K562 (cell line): ENCODE results near the gene SMIM10L2A. TPM values are rescaled to one million over a fixed set of nuclear protein-coding genes. Genes with fewer than 3 reads are reported as not detected.

Experiments
- ATAC-seq: fragments of 200-7000 bp; cut with Tn5 transposase; 3 replicates; pipeline ENCODE4 v1.9.1; 2020; ENCODE audit warnings: moderate library complexity
- BruUV-seq: library from RNA; stranded (reverse); fragments of 400-500 nt; replicated peaks from 2 replicates; lab custom pipeline; 2021; lab: Mats Ljungman, UMichigan
- CTCF ChIA-PET: fragments of 300-600 bp; formaldehyde crosslinking; extraction: SDS; loops from one replicate; lab custom pipeline; 2021; ENCODE audit warnings: low intra/inter-chr PET ratio; lab: Yijun Ruan, JAX
- POLR2A ChIA-PET: fragments of 300-600, 350-650 bp; sonication (Branson Sonifier 250); formaldehyde crosslinking; extraction: SDS; loops from one replicate; lab custom pipeline; 2021; ENCODE audit warnings: antibody characterized with exemption, inconsistent platforms; lab: Yijun Ruan, JAX
- DNase-seq, 4 experiments: peaks; one replicate each; pipeline versions ENCODE4 v3.0.0 to v3.0.0-alpha.2; 2011 to 2018; ENCODE audit warnings: low spot score in 3 of 4, mixed read lengths in 3 of 4; ENCODE audit errors: extremely low read depth in 1 of 4
- FAIRE-seq: peaks from 2 replicates; lab custom pipeline; 2011; peaks lifted over from hg19 to GRCh38; lab: Jason Lieb, UNC
- H2AFZ ChIP-seq: 2 replicates; pipeline ENCODE4 v1.6.0; 2011; ENCODE audit warnings: low read depth, low read length, control low read depth, inconsistent platforms
- H3K27ac ChIP-seq: fragments of 200-600 bp; 3 replicates; pipeline ENCODE4 v1.8.0; 2011; ENCODE audit warnings: low read depth, mild to moderate bottlenecking, control low read depth, inconsistent platforms, low read length, moderate library complexity, mixed read lengths; ENCODE audit errors: extremely low read depth
- H3K27me3 ChIP-seq, 2 experiments: fragments of 300-600 bp in 1 of 2; 2 replicates in 1 of 2; 3 replicates in 1 of 2; pipeline versions ENCODE4 v1.6.0 to v1.8.0; 2011; ENCODE audit warnings: inconsistent platforms in 2 of 2, low read length in 2 of 2, mild to moderate bottlenecking in 1 of 2, mixed read lengths in 1 of 2, moderate library complexity in 1 of 2; ENCODE audit not compliant: control insufficient read depth in 2 of 2, insufficient read depth in 2 of 2
- H3K36me3 ChIP-seq: fragments of 300-600 bp; 3 replicates; pipeline ENCODE4 v1.8.0; 2011; ENCODE audit warnings: mild to moderate bottlenecking, low read length, inconsistent platforms; ENCODE audit not compliant: control insufficient read depth, insufficient read depth
- H3K4me1 ChIP-seq, 2 experiments: fragments of 200-600 bp in 1 of 2; replicated peaks in 1 of 2; 2 replicates in 1 of 2; 3 replicates in 1 of 2; pipeline versions ENCODE4 v1.5.1 to v1.8.0; 2011; ENCODE audit warnings: inconsistent platforms in 2 of 2, low read length in 2 of 2, mild to moderate bottlenecking in 1 of 2, mixed read lengths in 1 of 2, moderate library complexity in 1 of 2; ENCODE audit not compliant: control insufficient read depth in 2 of 2, insufficient read depth in 2 of 2
- H3K4me2 ChIP-seq: 2 replicates; pipeline ENCODE4 v1.6.1; 2011; ENCODE audit warnings: low read length, control low read depth, inconsistent platforms, mixed read lengths; ENCODE audit not compliant: insufficient read depth
- H3K4me3 ChIP-seq: fragments of 200-600 bp; sonication (generic), shearing (Covaris generic); 2 replicates; pipeline ENCODE4 v1.5.1; 2016; ENCODE audit warnings: control low read depth, inconsistent platforms
- H3K79me2 ChIP-seq: fragments of 200-600 bp; 3 replicates; pipeline ENCODE4 v1.8.0; 2011; ENCODE audit warnings: low read length, inconsistent platforms; ENCODE audit not compliant: control insufficient read depth, insufficient read depth
- H3K9ac ChIP-seq, 2 experiments: 2 replicates each; pipeline versions ENCODE4 v1.6.0 to v1.6.1; 2011; ENCODE audit warnings: low read depth in 2 of 2, low read length in 2 of 2, control low read depth in 1 of 2, inconsistent platforms in 1 of 2, mild to moderate bottlenecking in 1 of 2, mixed read lengths in 1 of 2; ENCODE audit not compliant: insufficient read depth in 1 of 2
- H3K9me1 ChIP-seq: one replicate; pipeline ENCODE4 v1.6.0; 2011; ENCODE audit warnings: inconsistent platforms, mild to moderate bottlenecking, low read length, moderate library complexity; ENCODE audit not compliant: control insufficient read depth, insufficient read depth
- H3K9me3 ChIP-seq: replicated peaks from 2 replicates; pipeline ENCODE4 v1.5.1; 2011; ENCODE audit warnings: low read depth, low read length, inconsistent platforms; ENCODE audit not compliant: control insufficient read depth, insufficient read depth
- H4K20me1 ChIP-seq: replicated peaks from 2 replicates; pipeline ENCODE4 v1.6.1; 2011; ENCODE audit warnings: low read length, inconsistent platforms, mixed read lengths; ENCODE audit not compliant: control insufficient read depth, insufficient read depth
- C11orf30 ChIP-seq: fragments of 450-650 bp; IDR thresholded peaks from 2 replicates; pipeline ENCODE4 v1.6.1; 2016; ENCODE audit warnings: low read depth, mild to moderate bottlenecking
- MAFG ChIP-seq: fragments of 450-650 bp; conservative IDR thresholded peaks from 2 replicates; pipeline ENCODE4 v1.6.1; 2016; ENCODE audit warnings: missing genetic modification characterization, missing compliant biosample characterization
- MCM7 ChIP-seq, 2 experiments: fragments of 450-650 bp; IDR thresholded peaks; 2 replicates each; pipeline ENCODE4 v1.6.1; 2016 to 2018
- MYC ChIP-seq, 2 experiments: fragments of 250-450 bp in 1 of 2; sonication (Bioruptor Pico) in 1 of 2; IDR thresholded peaks; 2 replicates each; pipeline versions ENCODE4 v1.5.1 to v1.6.1; 2012 to 2021; ENCODE audit warnings: low read depth in 2 of 2, borderline replicate concordance in 1 of 2, improper control_type of control experiment in 1 of 2, low read length in 1 of 2, mild to moderate bottlenecking in 1 of 2, moderate library complexity in 1 of 2
- NFE2 ChIP-seq: IDR thresholded peaks from 2 replicates; pipeline ENCODE4 v1.6.1; 2014; ENCODE audit warnings: antibody characterized with exemption, low read depth
- NFE2L1 ChIP-seq: fragments of 450-650 bp; IDR thresholded peaks from 2 replicates; pipeline ENCODE4 v1.6.1; 2016; ENCODE audit warnings: missing genetic modification characterization, low read depth, mild to moderate bottlenecking, missing compliant biosample characterization, moderate library complexity, borderline replicate concordance
- TBP ChIP-seq: optimal IDR thresholded peaks from 2 replicates; pipeline ENCODE3; 2011; ENCODE audit warnings: low read depth, low read length, improper control_type of control experiment
- ZNF316 ChIP-seq: fragments of 450-650 bp; IDR thresholded peaks from 2 replicates; pipeline ENCODE4 v1.6.1; 2016
- WGBS: fragments of 100-300 bp; shearing (Covaris generic); methylation state at CpG from one replicate; pipeline ENCODE4 v1.1.6; 2016; ENCODE audit warnings: low coverage, mixed read lengths; ENCODE audit not compliant: insufficient coverage; ENCODE audit errors: missing lambda C conversion rate; 5-methylcytosine and 5-hydroxymethylcytosine counted together
- in situ Hi-C: fragments of 300-500 bp; cut with MboI; formaldehyde crosslinking; loops from 4 replicates; pipeline ENCODE4 v1.15.0; 2018; ENCODE audit warnings: inconsistent platforms, mixed read lengths
- intact Hi-C: fragments of 100-400 bp; cut with micrococcal nuclease; formaldehyde crosslinking; loops from 2 replicates; pipeline ENCODE4 v1.14.2; 2022
- polyA plus RNA-seq, 8 experiments: library from polyadenylated mRNA; depleted of rRNA in 4 of 8; stranded (reverse) in 5 of 8; unstranded in 3 of 8; fragments of >200 nt; fragmentation: Nextera tagmentation in 2 of 8; fragmentation: Illumina TruSeq in 1 of 8; extraction: Ambion mirVana in 2 of 8; extraction: Trizol in 1 of 8; gene quantifications; 2 replicates each; pipeline versions ENCODE4 v1.2.1 to v1.2.3, GENCODE V29; 2011 to 2014; ENCODE audit warnings: inconsistent platforms in 1 of 8, missing spikeins in 1 of 8
- total RNA-seq, 7 experiments: library from RNA; depleted of rRNA in 6 of 7; stranded (reverse); fragments of >200 nt in 6 of 7; fragmentation: Illumina TruSeq in 2 of 7; extraction: Trizol in 2 of 7; gene quantifications; 2 replicates each; pipeline versions ENCODE4 v1.2.1 to v1.2.3, GENCODE V29; 2011 to 2021; ENCODE audit warnings: low replicate concordance in 1 of 7
- TF ChIP-seq, protein P1 (sequence below), 2 experiments: fragments of 250-450 bp in 1 of 2; fragments of 450-650 bp in 1 of 2; sonication (Bioruptor Pico) in 1 of 2; IDR thresholded peaks; 2 replicates each; pipeline versions ENCODE4 v1.6.1 to v1.8.0; 2016 to 2021; ENCODE audit warnings: mild to moderate bottlenecking in 2 of 2, moderate library complexity in 2 of 2, missing compliant biosample characterization in 1 of 2, missing genetic modification characterization in 1 of 2

SMIM10L2A gene
- total and polyA plus RNA-seq, 9 of the 15 experiments (the other 6 are each of a cell fraction or from before 2014, with no cell fraction given), result 0.03 to 0.14 (median 0.09) TPM; not detected in 2

DNA sequence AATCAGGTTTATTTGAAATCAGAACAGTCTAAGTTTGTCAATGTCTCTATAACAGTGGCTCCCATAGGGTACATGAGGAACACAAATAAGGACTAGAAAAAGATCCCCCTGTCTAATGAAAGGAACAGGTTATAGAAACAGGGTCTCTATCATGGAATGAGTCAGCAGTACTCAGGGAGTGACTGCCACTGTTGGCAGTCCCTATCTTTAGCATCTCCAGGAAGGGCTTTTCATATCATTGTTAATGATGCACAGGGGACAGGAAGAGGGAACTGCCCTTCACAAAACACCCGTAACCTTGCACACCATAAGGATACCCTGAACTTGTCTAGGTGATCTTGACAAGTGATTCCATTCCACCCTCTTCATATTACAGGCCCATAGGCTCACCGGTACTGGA is 38.5 kb upstream of the SMIM10L2A start:
- Histone ChIP-seq H3K4me1 (no peaks in the 10 kb centered on the region; a peak in 3 of 5 replicates), H4K20me1 (no peaks in the 10 kb centered on the region), H3K9ac (no peak overlapping the region), H3K27ac (no peak overlapping the region), H3K79me2 (no peaks in the 10 kb centered on the region), H3K4me3 (no peak overlapping the region), H3K27me3 (no peaks in the 10 kb centered on the region), H3K4me2 (no peak overlapping the region), H3K36me3 (no peaks in the 10 kb centered on the region)
- intact Hi-C loops (no loop called here), in situ Hi-C loops (no loop called here)
- 0% methylated on average over 2 of the region's 2 CpGs for WGBS
- no peak for DNase-seq
- CTCF ChIA-PET, result no interaction called here
- BruUV-seq, result no TSS peak
- no peak for ATAC-seq
- TF ChIP-seq MCM7 (IDR thresholded peaks at IDR 0.05) (no peak), MYC (IDR thresholded peaks at IDR 0.05; ENCODE audit: low read depth, low read length) (no peak), MYC (CRISPR knock-in tag; IDR thresholded peaks at IDR 0.05; ENCODE audit: borderline replicate concordance, low read depth) (no peak), C11orf30 (peak; percentile 31; the same call in 1 of the 2 replicates), ZNF316 (peak; percentile 15; the same call in 1 of the 2 replicates), MAFG (tag) (peak; percentile 69; the same call in 1 of the 2 replicates), NFE2L1 (tag) (0 out of 2 replicates have a peak, but pooled peaks have one; percentile 13), TBP (no peak), NFE2 (peak; percentile 75)
- TF ChIP-seq, protein P1, sequence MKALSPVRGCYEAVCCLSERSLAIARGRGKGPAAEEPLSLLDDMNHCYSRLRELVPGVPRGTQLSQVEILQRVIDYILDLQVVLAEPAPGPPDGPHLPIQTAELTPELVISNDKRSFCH (CRISPR knock-in tag; IDR thresholded peaks at IDR 0.05), result no peak
- TF ChIP-seq, protein P1 (tag; IDR thresholded peaks at IDR 0.05), result no peak
- TF ChIP-seq, all 486 proteins: peak for 5
- POLR2A ChIA-PET, result no interaction called here
- H3K9me1 ChIP-seq, result no peaks in the 10 kb centered on the region
- no peak overlapping the region for H2AFZ ChIP-seq
- no peak for FAIRE-seq
- no peaks in the 10 kb centered on the region for H3K9me3 ChIP-seq
